CD4-positive, alpha-beta T cell treated with Interleukin-4 for 4 hours (primary cell): ENCODE results near the gene GIMAP1.

Experiments
- DNase-seq: peaks from one replicate; pipeline ENCODE4 v3.0.0-alpha.2; 2020

GIMAP1 gene

DNA sequence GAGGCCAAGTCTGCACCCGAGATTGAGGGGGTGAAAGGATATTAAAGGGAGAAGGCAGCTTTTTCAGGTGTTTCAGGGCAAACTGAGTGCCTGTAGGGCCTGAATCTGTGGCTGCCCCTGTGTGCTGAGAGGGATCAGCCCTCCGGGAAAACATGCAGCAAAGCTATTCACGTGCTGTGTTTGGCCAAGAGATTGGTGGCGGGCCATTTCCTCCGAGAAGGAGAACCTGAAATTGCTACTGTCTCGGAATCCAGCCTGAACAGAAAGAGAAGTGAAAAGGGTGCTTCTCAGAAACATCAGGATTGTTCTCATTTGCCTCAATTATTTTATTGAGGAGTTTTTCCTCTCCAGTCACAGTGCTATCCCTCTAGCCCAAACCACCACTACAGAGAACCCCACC, 36.8 kb downstream of the GIMAP1 start:
- no peak for DNase-seq

DNA sequence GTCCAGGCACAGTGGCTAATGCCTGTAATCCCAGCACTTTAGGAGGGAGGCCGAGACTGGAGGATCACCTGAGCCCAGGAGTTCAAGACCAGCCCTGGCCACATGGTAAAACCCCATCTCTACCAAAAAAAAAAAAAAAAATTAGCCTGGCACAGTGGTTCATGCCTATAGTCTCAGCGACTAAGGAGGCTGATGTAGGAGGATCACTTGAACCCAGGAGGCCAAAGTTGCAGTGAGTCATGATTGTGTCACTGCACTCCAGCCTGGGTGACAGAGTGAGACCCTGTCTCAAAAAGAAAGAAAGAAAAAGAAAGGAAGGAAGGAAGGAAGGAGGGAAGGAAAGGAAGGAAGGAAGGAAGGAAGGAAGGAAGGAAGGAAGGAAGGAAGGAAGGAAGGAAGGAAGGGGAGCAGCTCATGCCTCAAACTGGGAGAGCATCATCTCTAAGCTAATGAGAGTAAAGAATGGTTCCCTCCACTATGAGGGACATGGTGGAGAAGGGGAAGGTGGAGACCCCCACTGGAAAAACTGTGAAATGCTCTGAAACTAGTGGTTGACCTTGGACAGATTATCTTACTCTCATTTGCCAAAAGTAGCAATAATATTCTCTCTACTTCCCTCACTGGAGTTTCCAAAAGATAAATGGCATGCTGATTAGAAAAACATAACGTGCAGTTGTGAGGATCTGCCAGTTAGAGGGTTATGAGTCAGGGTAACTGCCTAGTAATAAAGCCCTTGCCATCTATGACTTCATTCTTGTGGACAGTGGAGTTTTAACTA, 37.6 kb downstream of the GIMAP1 start:
- peak; percentile 83 for DNase-seq

DNA sequence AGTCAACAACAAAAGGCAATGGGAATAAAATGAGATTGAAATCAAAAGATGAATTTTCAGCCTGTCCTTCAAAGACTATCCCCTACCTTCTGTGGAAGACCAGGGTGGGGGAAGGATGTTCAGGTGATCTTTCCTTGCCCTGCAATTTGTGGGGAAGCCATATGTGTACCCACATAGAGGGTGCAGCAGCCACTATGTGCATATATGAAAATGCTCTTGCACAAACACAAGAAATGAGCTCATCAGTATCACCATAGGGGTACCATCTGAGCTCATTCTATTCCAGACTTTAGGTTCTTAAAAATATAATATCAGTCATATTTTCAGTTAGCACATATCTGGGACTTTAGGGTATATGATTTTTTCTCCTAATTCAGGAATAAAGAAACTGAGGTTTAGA, 38.5 kb downstream of the GIMAP1 start:
- DNase-seq: no peak

DNA sequence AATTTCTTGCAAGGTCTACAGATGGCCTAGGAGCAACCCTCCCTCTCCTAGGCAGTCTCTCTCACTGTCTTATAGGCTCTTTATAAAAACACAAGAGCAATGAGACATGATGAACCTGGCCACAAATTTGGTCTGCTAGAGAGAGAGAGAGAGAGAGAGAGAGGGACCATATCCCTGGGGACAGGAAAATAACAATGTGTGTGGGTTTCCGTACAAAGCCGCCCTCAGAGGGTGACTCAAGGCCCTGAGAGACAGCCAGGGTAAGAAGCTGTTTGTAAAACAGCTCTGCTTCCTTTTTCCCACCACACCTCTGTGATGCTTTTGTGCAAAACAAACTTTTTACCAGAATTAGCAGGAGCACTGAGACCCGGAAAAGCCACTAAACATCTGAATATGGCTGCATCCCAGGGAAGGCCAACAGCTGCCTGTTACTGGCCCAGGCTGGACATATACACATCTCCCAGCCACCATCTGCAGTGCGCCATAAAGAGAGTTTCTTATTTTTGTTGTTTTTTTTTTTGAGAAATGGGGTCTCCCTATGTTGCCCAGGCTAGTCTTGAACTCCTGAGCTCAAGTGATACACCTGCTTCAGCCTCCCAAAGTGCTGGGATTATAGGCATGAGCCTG, 39.2 kb downstream of the GIMAP1 start:
- DNase-seq: peak; percentile 98

DNA sequence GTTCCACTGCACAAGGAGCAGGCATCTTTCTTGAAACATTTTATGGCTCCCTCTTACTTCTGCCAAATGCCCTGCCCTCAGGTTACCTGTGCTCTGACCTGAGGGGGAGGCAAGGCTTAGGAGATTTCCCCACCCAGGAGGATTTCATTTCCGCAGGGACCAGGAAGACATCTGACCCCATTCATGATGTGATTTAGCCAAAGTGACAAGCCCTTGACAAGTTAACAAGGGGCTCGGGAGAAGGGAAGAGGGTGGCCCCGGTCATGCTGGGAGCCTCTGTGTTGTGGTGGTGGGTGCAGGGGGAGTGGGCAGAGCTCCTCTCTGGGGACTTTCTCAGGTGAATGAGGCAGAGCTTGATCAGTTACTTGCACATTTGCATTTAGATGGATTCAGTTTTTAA, 39.8 kb downstream of the GIMAP1 start:
- no peak for DNase-seq

DNA sequence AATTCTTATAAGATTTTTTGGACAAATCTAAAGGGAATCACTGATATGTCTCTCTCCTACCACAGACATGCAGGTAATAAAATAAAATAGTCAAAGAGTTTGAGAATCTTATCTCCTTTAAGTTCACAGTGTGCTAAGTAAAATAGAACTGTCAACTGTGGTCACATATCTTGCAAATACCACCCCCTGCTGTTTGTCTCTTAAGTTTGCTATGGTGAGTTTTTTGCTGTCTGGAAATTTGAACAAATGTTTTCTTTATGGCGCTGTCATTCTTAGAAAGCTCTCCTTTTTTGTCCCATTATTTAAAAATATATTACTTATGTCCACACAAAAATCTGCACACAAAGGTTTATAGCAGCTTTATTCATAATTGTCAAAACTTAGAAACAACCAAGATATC, 40.4 kb downstream of the GIMAP1 start:
- DNase-seq: peak; percentile 83

DNA sequence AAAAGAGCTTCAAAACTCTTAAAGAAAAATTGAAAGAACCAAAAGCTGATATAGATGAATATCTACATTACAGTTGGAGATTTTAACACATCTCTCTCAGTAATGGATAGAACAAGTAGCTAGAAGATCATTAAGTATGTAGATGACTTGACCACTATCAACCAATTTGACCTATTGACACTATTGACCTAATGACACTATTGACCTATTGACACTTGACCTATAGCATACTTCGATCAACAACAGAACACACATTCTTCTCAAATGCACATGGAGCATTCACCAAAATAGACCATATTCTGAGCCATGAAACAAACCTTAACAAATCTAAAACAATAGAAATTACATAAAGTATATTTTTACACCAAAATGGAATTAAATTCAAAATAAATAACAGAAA, 43.1 kb downstream of the GIMAP1 start:
- DNase-seq: no peak

DNA sequence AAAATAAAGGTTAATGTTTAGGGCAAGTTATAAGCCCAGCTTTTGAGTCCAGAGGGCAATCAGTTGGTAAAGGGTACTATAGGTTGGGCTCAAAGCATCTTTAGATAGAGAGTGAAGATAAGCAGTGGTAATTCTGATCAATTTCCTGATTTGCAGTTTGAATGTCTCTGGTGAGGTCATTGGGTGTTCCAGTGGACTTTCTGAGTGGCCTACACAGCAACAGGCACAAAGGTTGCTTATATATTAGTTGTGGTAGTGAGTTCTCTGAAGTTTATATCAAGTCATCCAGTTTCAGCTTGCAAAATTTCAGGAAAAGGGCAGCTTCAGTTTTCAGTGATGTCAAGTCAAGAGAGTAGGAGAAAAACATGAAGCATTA, 49.9 kb downstream of the GIMAP1 start:
- DNase-seq: no peak

DNA sequence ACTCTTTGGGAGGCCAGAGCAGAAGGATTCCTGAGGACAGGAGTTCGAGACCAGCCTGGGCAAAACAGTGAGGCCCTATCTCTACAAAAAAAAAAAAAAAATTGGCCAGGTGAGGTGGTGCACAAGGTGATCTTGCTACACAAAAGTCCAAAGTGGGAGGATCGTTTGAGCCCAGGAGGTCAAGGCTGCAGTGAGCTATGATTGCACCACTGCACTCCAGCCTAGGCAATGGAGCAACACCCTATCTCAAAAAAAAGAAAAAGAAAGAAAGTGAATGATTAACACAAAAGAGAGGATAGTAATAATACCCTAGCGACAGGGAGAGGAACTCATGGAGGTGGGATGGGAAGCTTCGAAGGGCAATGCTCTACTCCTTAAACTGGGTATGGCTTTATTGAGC, 53.4 kb downstream of the GIMAP1 start:
- no peak for DNase-seq
